ENCODE results near the gene TBC1D5. TPM values are rescaled to one million over a fixed set of nuclear protein-coding genes. Genes with fewer than 3 reads are reported as not detected.
"Not testable (repeated sequence)": the region's sequence is repeated elsewhere in the genome, so short reads cannot be mapped to it uniquely, and the experiment has no call there.

Gene TBC1D5
- polyA plus RNA-seq, 1 donor: 31.3 TPM

DNA sequence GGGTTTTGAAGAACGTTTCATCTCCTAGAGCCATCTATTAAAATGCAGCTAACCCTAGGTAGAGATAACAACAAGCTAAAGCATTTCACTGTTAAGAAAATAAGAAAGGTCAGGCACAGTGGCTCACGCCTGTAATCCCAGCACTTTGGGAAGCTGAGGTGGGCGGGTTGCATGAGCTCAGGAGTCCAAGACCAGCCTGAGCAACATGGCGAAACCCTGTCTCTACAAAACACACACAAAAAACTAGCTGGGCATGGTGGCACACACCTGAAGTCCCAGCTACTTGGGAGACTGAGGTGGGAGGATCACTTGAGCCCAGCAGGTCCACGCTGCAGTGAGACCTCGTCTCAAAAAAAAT lies 5.4 kb upstream of the TBC1D5 start:
- no peak for DNase-seq

DNA sequence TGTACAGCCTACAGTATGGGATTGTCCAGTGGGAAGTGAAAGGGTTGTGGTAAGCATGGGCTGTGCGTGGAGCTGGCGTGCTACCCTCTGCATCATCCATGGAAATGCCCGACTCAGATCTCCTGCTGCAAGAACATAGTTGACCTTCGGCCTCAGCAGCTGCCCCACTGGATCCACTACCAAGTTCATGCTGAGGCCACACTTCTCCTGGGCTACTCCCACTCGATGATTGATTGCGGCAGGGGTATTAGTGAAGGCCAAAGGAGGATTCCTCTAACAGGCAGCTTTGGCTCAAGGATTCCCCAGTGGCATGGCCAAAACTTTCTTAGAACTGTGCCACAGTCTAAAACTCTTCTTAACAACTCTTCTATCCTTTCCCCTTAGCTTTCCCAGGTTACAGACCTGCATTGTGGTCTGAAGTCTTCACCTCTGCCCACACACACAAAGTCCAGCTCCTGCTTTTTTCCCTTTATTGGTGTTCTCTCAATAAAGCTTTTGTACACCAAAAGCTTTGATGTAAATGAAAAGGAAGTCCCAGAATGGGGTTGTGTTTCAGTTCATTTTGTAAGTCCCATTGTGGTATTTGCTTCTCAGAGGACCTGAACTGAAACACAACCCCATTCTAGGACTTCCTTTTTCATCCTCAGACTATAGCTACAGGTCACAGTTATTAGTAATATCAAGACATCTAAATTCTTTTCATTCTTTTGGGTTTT lies 4.9 kb upstream of the TBC1D5 start:
- no peak for DNase-seq

DNA sequence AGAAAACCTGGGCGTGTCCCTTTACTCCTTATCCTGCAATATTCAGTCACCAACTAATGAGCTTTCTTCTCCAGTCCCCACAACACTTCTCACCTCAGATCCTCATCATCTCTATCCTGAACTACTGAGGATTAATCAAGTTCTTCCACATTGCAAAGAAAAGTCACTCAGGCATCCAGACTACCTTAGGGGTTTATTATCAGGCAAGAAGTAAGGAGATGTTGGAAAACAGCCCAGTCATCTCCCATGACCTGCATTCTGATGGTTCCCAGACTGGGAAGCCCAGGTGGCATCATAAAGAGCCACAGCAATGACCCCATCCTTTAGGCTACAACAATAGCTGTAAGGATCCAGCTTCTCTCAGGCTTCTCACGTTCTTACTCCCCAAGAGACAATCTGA lies 3.5 kb upstream of the TBC1D5 start:
- DNase-seq: no peak

DNA sequence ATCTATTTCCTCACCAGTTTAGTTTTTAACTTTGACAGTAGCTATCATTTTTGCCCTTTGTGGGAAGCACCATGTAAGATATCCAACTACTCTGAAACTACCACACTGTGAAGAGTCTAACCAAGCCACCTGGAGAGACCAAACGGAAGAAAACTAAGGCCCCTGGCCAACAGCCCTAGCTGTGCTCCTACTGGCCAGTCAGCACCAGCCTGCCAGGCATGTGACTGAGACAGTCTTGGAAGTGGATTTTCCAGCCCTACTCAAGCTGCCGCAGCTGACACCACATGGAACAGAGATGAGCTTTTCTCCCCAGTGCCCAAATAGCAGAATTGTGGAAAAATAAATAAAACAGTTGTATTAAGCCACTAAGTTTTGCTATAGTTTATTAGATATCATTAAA lies 2.9 kb upstream of the TBC1D5 start:
- no peak for DNase-seq

DNA sequence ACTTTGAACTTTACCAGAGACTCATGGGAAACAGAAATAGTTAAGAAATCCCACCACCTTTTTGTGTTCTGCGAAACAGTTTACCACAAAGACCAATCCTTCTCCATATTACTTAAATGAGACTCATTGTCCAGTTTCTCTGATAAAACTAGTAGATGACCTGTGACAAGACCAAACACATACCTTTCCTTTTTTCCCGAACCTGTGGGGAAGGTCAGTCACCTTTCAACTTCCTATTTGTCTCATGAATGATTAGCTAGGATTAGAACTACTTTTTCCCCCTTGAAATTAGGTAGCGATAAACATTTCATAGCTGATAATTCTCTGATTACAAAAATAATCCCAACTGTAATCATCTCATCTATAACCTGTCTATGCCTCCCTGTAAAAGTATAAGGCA lies 2.3 kb upstream of the TBC1D5 start:
- DNase-seq: no peak

DNA sequence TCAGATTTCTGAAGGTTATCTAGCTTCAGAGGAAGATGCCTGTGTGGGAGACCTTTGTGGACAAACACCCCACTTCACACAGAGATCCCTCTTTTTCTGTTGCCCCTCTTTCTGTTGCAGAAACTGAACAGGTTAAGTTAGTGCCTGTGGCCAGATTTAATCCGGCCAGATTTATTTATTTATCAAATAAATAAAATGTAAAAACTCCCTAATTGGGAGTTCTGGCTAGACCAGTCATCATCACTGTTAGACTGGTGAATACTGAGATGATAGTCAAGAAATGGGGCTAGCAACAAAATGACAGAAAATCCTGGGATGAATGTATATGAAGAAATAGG lies 1.2 kb upstream of the TBC1D5 start:
- DNase-seq: no peak

DNA sequence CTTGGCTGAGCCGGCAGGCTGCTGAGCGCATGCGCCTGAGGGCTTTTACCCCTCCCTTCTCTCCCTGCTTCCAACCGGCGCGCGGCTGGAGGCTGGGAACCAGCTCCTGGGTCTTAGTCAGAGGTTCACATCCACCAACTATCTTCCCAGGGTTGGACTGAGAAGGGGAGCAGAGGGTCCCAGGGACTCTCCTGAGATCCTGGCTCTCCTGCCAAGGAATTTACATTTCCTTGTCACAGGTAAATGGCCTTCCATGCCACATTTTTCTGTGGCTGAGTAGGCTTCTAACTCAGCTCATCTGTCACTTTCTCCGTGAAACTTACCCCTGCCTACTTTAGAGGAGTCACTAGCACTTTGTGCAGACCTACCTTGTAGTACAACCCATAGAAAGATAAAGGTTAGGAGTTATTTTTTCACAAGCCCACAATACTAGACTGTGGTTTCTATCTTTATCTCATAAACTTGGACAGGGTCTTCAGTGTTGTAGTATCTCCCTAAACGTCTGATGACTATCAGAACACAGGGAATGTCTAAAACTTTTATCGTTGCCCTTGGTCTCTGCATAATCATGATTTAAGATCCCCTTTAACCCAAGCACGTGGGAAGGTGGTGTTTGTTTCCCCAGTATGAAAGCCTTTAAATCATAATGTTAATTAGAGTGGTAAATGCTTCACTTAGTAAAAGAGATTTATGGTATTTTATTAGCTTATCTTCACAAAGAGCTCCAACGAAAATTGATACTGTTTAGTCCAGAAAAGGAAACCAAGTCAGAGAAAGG lies 638 bp upstream of the TBC1D5 start:
- no peak for DNase-seq

DNA sequence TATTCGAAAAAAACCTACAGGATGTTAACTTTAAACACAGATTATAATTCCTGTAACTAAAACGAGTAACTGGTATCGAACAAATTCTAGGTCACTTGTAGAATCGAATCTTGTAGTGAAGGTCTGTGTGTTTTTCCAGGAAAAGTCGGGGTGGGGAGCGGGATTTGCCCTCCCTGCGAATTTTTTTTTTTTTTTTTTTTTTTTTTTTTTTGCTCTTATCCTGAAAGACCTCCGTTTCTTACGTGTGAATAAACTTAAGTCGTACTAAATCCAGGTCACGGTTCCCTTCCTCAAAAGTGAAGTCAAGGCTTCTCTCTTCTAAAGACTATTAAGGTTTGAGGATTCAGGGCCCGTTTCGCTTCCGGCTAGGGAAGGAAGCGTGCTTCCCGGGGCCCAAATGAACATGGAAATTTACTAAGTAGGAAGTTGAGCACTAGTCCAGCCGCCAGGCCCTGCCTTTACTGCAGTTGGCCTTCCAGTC lies 770 bp downstream of the TBC1D5 start:
- DNase-seq: peak; percentile 73

DNA sequence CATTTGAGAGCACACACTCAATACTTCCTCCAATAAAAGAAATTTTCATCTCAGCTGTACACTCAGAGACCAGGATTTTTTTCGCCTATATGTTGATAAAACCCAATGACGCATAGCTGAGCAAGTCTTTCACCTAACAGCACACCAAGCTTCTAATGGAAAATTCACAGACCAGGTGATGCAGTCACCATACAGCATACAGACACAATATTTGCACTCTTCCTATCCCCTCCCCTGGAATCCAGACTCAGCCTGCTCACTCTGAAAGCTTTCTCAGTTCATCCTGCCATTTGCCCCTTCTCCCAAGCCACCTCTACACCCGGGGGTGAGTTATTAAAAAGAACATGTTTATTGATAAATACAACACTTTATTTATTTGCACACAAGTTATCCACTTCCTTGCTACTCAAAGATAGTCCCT lies 1.7 kb downstream of the TBC1D5 start:
- no peak for DNase-seq

DNA sequence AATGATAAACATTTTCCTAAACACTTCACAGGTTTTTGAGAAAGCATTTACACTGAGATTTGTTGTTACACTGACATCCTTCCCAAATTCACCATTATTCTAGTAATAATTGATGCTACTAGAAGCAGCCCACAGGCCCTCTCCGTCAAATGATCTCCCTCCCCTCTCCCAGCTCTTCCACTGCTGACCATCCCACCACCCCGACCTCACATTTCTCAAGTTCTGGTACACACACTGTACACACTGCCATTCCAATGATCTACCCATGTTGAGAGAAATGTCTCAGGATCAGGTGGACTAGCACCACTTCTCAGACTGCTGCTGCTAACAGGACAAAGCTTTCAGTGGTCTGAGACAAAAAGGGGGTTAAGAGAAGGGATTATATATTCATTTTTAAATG lies 3.5 kb downstream of the TBC1D5 start:
- DNase-seq: no peak

DNA sequence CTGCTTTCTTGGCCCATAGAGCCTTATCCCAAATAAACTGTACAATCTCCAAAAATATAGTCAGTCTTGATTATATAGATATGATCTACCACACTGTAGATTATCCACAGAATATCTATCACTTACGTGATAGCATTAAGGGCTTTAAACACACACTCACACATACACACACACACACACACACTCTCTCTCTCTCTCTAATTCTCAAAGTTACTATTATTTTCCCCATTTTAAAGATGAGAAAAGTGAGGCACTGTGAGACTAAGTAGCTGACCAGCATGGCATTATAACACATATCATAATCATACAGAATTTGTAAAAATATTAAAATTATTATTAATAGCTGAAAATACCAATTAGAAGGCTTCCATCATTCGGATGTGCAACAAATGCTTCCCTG lies 4.2 kb downstream of the TBC1D5 start:
- no peak for DNase-seq

DNA sequence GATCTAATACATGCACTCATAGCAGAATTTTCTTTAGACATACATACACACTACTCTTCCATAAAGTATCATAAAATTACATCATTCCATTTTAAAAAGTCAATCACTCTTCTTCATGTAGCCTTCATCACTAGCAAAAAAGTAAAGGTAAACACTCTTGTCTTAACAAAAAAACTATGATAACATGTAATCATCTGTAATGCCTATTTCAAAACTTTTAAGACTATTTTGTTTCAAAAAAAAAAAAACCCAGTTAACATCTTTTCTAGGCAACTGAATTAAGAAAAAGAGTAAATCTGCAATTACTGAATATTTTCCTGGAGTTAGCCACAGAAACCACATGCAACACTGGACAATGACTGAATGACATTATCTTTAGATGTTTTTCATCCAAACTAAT lies 4.8 kb downstream of the TBC1D5 start:
- DNase-seq: no peak

DNA sequence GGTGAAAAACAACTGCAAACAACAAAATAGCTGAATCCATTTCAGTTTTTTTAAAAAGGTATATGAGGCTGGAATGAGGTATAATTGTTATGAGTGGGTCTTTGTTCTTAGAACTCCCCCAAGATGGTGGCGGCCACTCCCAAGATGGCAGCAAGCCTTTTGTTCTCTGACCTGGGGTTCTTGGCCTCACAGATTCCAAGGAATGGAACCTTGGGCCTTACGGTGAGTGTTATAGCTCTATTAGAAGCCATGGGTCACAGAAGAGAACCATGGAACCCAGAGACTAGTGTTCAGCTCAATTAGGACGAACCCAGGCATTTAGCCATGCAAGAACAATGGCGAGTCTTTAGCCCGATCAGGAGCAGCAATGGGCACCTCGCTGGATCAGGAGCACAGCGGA lies 7.1 kb downstream of the TBC1D5 start:
- DNase-seq: not testable (repeated sequence)

DNA sequence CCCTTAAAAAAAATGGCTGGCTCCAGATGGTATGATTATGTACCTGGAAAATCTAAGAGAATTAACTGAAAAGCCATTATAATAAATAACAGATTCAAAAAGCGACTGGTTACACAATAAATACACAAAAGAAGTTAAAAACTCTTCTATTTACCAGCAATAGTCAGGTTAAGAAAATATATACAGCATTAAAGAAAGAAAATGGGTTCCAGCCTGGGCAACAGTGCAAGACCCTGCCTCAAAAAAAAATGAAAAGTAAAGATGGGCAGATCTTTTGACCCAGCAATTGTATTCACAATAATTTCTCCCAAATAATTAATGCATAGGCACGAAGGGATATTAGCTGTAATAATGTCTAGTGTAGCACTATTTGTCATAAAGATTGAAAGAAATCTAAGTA lies 8.7 kb downstream of the TBC1D5 start:
- no peak for DNase-seq

DNA sequence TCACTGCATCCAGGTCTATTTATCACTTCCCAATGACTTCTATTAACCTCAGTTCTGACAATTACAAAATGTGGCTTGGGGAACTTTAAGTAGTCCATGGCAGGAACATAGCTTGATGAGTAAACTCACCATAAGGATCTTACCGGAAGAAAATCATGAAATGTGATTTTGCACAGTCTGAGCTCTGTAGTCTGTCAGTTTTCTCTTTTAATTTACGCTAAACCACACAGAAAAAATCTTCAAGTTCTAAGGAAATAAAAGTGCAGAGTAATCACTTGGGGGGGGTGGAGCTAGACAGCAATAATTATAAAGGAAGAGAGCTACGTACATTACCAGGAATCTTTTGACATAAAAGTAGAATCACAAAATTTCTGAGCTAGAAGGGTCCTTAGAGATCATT lies 9.2 kb downstream of the TBC1D5 start:
- DNase-seq: no peak

DNA sequence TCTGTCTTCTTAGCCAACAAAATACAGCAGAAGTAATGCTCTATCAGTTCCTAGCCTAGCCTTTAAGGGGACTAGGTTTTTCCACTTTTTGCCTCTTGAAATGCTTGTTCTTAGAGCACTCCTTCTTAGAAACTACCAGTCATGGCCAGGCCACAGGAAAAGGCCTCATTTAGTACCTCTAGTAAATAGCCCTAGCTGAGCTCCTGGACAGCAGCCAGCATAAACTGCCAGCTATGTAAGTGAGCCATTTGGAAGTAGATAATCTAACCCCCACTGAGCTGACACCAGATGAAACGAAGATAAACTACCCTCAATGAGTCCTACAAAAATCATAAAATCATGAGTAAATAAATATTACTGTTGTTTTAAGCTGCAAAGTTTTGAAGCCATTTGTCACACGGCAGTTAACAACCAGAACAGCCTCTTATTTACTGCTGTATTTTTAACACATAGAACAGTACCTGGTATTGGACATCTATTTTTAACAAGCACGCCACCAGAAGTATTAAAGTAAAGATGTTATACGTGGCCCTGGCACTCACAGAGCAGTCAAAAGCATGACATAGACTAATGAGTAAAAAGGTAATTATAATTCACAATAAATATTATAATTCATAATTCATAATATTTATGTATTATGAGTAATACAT lies 12.0 kb downstream of the TBC1D5 start:
- DNase-seq: no peak

DNA sequence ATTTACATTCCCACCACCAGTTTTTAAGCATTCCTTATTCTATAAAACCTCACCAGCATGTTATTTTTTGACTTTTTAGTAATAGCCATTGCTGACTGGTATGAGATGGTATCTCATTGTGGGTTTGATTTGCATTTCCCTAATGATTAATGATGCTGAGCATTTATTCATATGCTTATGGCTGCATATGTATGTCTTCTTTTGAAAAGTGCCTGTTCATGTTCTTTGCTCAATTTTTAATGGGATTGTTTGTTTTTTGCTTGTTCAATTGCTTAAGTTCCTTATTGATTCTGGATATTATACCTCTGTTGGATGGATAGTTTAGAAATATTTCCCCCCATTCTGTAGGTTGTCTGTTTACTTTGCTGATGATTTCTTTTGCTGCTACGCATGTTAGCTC lies 16.1 kb downstream of the TBC1D5 start:
- DNase-seq: no peak

DNA sequence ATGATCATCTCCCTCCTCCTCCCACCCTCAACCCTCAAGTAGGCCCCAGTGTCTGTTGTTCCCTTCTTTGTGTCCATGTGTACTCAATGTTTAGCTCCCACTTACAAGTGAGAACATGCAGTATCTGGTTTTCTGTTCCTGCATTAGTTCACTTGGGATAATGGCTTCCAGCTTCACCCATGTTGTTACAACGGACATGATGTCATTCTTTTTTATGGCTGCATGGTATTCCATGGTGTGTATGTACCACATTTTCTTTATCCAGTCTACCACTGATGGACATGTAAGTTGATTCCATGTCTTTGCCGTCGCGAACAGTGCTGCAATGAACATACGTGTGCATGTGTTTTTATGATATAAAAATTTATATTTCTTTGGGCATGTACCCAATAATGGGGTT lies 16.6 kb downstream of the TBC1D5 start:
- not testable (repeated sequence) for DNase-seq

DNA sequence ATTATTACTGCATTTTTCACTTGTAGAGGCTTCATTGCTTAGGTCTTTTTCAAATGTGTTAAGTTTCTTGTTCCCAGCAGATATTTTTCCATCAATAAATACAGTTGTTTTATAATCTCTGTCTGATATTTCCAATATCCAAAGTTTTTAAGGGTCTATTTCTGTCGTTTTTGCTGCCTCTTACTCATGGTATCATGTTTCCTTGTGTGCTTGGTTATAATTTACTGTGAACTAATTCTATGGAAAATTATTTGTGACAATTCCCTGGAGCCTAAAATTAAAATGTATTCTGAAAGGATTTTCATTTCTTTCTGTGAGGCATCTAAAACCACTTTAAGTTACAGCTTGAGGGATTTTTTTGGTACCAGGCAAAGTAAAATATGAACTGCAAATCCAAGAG lies 17.5 kb downstream of the TBC1D5 start:
- no peak for DNase-seq

DNA sequence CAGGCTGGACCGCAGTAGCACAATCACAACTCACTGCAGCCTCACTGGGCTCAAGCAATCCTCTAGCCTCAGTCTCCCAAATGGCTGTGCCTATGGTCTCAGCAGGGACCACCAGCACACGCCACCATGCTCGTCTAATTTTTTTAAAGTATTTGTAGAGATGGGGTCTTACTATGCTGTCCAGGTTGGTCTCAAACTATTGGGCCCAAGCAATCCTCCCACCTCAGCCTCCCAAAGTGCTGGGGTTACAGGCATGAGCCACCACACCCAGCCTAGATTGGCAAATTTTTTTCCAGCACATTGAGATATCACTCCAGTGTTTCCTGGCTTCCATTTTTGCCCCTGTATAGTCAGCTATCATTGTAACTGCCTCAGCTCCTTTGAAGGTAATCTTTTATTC lies 18.3 kb downstream of the TBC1D5 start:
- no peak for DNase-seq

DNA sequence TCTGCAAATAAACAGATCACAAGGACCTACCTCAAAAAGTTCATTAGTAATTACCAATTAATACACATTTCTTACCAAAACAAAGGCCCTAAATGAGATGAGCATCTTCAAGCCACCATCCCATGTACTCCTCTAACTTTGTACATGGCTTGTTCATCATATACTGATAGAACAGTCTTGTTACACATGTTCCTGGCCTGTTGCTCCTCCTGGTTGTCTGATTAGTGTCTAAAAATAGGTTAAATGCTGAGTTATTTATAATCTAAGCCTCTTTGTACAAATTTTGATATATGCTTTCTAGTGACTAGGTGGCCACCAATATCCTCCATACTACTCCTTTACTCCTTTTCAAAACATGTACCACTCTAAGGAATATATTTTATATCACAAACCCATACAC lies 25.0 kb downstream of the TBC1D5 start:
- no peak for DNase-seq

DNA sequence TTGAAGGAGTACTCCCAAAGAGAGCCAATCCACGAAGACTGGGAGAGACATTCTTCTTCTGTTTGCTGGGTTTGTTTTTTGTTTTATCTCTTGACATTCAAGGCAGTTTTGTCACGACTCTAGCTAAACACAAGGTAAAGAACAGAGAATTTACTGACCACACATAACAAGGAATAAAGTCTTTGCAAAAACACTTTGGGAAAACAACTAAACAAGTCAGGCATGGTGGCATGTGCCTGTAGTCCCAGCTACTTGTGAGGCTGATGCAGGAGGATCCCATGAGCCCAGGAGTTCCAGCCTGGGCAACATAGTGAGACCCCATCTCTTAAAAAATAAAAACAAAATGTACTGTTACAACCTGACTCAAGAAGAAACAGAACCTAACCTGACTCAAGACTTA lies 28.0 kb downstream of the TBC1D5 start:
- no peak for DNase-seq

DNA sequence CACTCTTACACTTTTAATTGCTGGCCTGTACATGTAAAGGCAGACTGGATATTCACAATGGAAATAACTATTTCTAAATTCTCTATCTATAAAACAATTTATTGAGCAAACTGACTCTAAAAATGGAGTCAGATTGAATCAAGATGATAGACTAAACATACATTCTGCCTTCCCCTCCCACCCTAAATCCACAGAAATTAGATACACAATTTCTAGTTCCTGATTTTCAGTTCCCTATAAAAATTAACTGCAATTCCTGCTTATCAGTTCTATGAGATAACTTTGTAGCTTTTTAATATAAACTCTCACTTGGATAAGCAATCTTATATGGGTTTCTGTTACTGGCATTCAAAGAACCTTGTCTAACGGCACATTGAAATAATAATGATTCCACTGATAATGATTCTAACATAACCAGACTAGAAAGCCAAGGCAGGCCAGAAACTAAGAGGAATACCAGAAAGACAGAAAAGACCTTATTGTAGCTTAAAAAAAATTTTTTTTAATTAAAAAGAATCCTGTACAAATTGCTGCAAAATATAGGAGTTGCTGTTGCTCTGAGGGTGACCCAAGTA lies 33.1 kb downstream of the TBC1D5 start:
- peak; percentile 4 for DNase-seq
